ENCODE data around the gene PIKFYVE. TPM values are rescaled to one million over a fixed set of nuclear protein-coding genes. Genes with fewer than 3 reads are reported as not detected.
"Not testable (repeated sequence)": the region's sequence is repeated elsewhere in the genome, so short reads cannot be mapped to it uniquely, and the experiment has no call there.

The PIKFYVE gene
- total and polyA plus RNA-seq, 4 experiments from 2014 or later: 3.3 to 45.8 (median 26.4) TPM

DNA sequence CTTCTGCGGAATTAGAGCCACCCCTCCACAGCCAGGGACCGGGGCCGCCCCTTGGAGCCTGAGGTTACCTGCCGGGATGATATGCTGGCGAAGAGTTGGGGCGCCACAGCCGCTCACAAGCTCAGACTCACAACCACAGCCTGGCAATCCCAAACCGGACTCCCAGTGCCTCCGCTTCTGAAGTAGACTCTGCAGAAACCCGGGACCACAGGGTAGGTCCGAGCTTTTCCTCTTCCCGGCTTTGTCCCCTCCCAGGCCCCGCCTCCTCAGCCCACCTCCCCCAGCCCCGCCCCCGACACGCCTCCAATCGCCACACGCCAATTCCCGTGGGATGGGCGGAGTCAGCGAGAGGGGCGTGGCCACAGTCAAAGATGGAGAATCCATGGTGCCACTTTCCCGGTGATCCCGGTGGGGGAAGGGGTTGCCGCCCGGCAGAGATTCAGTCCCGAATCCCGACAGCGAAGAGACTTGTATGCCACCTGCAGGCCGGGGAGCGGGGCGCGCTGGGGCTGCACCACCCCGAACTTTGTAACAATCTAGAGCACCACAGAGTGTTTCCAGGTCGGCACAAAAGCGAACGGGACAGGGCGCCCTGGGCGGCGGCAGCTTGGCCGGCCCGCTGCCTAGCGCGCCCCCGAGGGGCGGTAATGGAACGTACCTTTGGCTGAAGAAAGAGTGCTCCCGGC is 11.0 kb upstream of the PIKFYVE start, which contains the start of gene IDH1:
TSS of gene IDH1 (minus strand) at position 201 of the 686 bp plus-strand sequence. CDS start 3,520 bp downstream, outside the sequence.
- Histone ChIP-seq H3K9me3 (ENCODE audit: control insufficient read depth in 1 of 2, low read length in 2 of 2) (no peaks in the 10 kb centered on the region), H3K27ac (ENCODE audit: low read depth, low read length) (peak within 1 kb of the TSS; percentile 43), H3K4me1 (ENCODE audit: insufficient read depth, low read length) (peaks cover 14% of the 10 kb centered on the region), H3K4me3 (ENCODE audit: low read length in 2 of 2) (peak within 1 kb of the TSS; percentile 91 to 92), H3K36me3 (ENCODE audit: insufficient read depth, low read length) (peaks cover 7% of the 10 kb centered on the region), H3K27me3 (ENCODE audit: insufficient read depth, low read length) (no peaks in the 10 kb centered on the region)
- POLR2A ChIA-PET (ENCODE audit: partially characterized antibody): interaction anchor here (1.1 to 5.2 kb wide), 4 partner anchors 11 to 544 kb away, joined by 3 to 94 read pairs (median 8); partner anchors contain the start of genes CCNYL1 and PIKFYVE
- Mint-ChIP-seq H3K4me1 (peaks cover 12 to 32% (median 18%) of the 10 kb centered on the region in 4 donors), H3K27me3 (no peaks in the 10 kb centered on the region), H3K36me3 (peaks cover 13 to 36% of the 10 kb centered on the region in 2 donors), H3K4me3 (peak within 1 kb of the TSS; percentile 93 to 100 (median 98)), H3K27ac (peak within 1 kb of the TSS; percentile 79 to 94 (median 86)), H3K9me3 (peaks cover 0 to 3% (median 0%) of the 10 kb centered on the region in 8 donors)
- intact Hi-C loops (cut with micrococcal nuclease): loop anchor here (1.0 to 5.0 kb wide), 4 partner anchors 11 to 1488 kb away; partner anchors contain the start of genes CCNYL1, FASTKD2, MDH1B and PIKFYVE
- DNase-seq: peak; percentile 85 to 92 (median 88)
- CTCF ChIA-PET (ENCODE audit: partially characterized antibody): interaction anchor here (0.8 to 6.6 kb wide), 9 partner anchors 15 to 229 kb away, joined by 3 to 138 read pairs (median 4); partner anchors contain the start of gene PIKFYVE

DNA sequence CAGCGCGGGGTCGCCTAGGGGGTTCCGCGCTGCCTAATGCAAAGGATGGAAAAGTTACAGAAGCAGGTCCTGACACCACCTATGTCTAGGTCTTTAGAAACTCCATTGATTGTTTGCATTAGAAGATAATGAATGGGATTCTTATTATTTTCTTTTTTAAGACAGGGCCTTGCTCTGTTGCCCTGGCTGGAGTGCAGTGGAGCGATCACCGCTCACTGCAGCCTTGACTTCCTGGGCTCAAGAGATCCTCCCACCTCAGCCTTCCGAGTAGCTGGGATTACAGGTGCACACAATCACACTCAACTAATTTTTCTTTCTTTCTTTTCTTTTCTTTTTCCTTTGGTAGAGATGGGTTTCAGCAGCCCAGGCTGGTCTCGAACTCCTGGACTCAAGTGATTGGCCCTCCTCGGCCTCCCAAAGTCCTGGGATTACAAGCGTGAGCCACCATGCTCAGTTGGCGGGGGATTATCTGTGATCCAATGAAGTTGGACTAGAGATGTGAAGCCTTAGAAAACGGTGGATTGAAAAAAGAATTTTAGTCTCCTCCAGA is 10.4 kb upstream of the PIKFYVE start:
- Mint-ChIP-seq H3K27me3 (no peaks in the 10 kb centered on the region), H3K9me3 (peaks cover 0 to 3% (median 0%) of the 10 kb centered on the region in 8 donors), H3K27ac (peak overlapping the region in 6 of 7 donors; percentile 35 to 94 (median 84)), H3K4me1 (peaks cover 12 to 32% (median 18%) of the 10 kb centered on the region in 4 donors), H3K4me3 (peak overlapping the region; percentile 93 to 100 (median 98)), H3K36me3 (peaks cover 6 to 30% of the 10 kb centered on the region in 2 donors)
- Histone ChIP-seq H3K36me3 (ENCODE audit: insufficient read depth, low read length) (peaks cover under 1% of the 10 kb centered on the region), H3K27me3 (ENCODE audit: insufficient read depth, low read length) (no peaks in the 10 kb centered on the region), H3K4me1 (ENCODE audit: insufficient read depth, low read length) (peaks cover 14% of the 10 kb centered on the region), H3K4me3 (ENCODE audit: low read length in 2 of 2) (peak overlapping the region; percentile 91 to 92), H3K27ac (ENCODE audit: low read depth, low read length) (peak overlapping the region; percentile 43), H3K9me3 (ENCODE audit: control insufficient read depth in 1 of 2, low read length in 2 of 2) (no peaks in the 10 kb centered on the region)
- CTCF ChIA-PET (ENCODE audit: partially characterized antibody): interaction anchor here (1.2 to 6.6 kb wide), 4 partner anchors 14 to 83 kb away, joined by 4 to 138 read pairs (median 27); partner anchors contain the start of gene PIKFYVE
- intact Hi-C loops (cut with micrococcal nuclease): no loop called here
- POLR2A ChIA-PET (ENCODE audit: partially characterized antibody): interaction anchor here (1.1 to 5.2 kb wide), 3 partner anchors 10 to 544 kb away, joined by 3 to 94 read pairs (median 5); partner anchors contain the start of genes CCNYL1 and PIKFYVE
- DNase-seq: no peak

DNA sequence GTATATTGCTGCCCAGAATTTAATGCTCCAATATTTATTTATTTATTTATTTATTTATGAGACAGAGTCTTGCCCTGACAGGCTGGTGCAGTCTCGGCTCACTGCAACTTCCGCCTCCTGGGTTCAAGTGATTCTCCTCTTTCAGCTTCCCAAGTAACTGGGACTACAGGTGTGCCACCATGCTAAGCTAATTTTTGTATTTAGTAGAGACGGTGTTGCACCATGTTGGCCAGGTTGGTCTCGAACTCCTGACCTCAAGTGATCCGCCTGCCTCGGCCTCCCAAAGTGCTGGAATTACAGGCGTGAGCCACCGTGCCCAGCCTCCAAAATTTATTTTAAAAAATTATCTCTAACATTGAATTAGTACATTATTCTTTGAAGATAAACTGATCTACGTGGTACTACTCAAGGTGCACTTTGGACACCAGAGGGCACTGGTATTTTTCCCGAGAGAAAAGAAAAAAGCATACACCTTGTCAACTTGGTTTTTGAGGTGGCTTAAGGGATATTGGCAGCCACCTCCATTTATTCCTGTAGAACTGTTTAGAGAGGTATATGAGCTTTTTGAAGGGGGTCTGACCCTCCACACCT is 9.8 kb upstream of the PIKFYVE start:
- Mint-ChIP-seq H3K27me3 (no peaks in the 10 kb centered on the region), H3K9me3 (peaks cover 0 to 3% (median 0%) of the 10 kb centered on the region in 8 donors), H3K36me3 (peaks cover 4 to 27% of the 10 kb centered on the region in 2 donors), H3K27ac (peak overlapping the region in 2 of 7 donors; percentile 6 to 19), H3K4me1 (peaks cover 12 to 32% (median 18%) of the 10 kb centered on the region in 4 donors), H3K4me3 (peak overlapping the region in 5 of 8 donors; percentile 93 to 99 (median 98))
- peaks cover 14% of the 10 kb centered on the region for H3K4me1 ChIP-seq (ENCODE audit: insufficient read depth, low read length)
- H3K27me3 ChIP-seq (ENCODE audit: insufficient read depth, low read length): no peaks in the 10 kb centered on the region
- intact Hi-C loops (cut with micrococcal nuclease): no loop called here
- ChIA-PET CTCF (ENCODE audit: partially characterized antibody) (interaction anchor here (6.6 kb wide), 1 partner anchor 14 kb away, joined by 138 read pairs; the partner anchor contains the start of gene PIKFYVE), POLR2A (ENCODE audit: partially characterized antibody) (interaction anchor here (5.2 kb wide), 1 partner anchor 10 kb away, joined by 94 read pairs; the partner anchor contains the start of gene PIKFYVE)
- H3K9me3 ChIP-seq (ENCODE audit: control insufficient read depth in 1 of 2, low read length in 2 of 2): no peaks in the 10 kb centered on the region
- no peak overlapping the region for H3K27ac ChIP-seq (ENCODE audit: low read depth, low read length)
- H3K36me3 ChIP-seq (ENCODE audit: insufficient read depth, low read length): no peaks in the 10 kb centered on the region
- no peak overlapping the region for H3K4me3 ChIP-seq (ENCODE audit: low read length in 2 of 2)
- DNase-seq: no peak

DNA sequence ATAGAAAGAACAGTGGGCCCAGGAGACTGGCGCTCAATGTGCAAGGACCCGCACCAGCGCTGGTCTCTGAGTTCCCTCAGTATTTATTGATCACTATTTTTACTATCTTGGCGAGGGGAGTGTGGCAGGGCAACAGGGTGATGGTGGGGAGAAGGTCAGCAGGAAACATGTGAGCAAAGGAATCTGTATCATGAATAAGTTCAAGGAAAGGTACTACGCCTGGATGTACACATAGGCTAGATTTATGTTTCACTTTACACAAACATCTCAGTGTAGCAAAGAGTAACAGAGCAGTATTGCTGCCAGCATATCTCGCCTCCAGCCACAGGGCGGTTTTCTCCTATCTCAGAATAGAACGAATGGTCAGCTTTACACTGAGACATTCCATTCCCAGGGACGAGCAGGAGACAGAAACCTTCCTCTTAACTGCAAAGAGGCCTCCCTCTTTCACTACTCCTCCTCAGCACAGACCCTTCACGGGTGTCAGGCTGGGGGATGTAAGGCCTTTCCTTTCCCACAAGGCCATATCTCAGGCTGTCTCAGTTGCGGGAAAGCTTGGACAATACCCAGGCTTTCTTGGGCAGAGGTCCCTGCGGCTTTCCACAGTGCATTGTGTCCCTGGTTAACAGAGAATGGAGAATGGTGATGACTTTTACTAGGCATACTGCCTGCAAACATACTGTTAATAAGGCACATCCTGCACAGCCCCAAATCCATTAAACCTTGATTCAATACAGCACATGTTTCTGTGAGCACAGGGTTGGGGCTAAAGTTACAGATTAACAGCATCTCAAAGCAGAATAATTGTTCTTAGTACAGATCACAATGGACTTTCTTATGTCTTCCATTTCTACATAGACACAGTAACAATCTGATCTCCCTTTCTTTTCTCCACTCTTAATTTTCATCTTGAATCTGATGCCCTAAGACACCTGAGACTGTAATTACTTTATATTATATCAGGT is 8.9 kb upstream of the PIKFYVE start:
- H3K9me3 ChIP-seq (ENCODE audit: control insufficient read depth in 1 of 2, low read length in 2 of 2); H3K27me3 Mint-ChIP-seq; intact Hi-C loops (cut with micrococcal nuclease); H3K9me3 Mint-ChIP-seq; H3K27ac Mint-ChIP-seq; H3K36me3 ChIP-seq (ENCODE audit: insufficient read depth, low read length); DNase-seq; H3K27ac ChIP-seq (ENCODE audit: low read depth, low read length); H3K4me3 ChIP-seq (ENCODE audit: low read length in 2 of 2); H3K27me3 ChIP-seq (ENCODE audit: insufficient read depth, low read length): not testable (repeated sequence)
- peaks cover 0 to 21% of the 10 kb centered on the region in 2 donors for H3K36me3 Mint-ChIP-seq
- peaks cover 12 to 32% (median 18%) of the 10 kb centered on the region in 4 donors for H3K4me1 Mint-ChIP-seq
- CTCF ChIA-PET (ENCODE audit: partially characterized antibody): interaction anchor here (1.1 to 6.6 kb wide), 3 partner anchors 13 to 82 kb away, joined by 3 to 138 read pairs (median 3); partner anchors contain the start of gene PIKFYVE
- peak overlapping the region in 5 of 8 donors; percentile 12 to 63 (median 29) for H3K4me3 Mint-ChIP-seq
- POLR2A ChIA-PET (ENCODE audit: partially characterized antibody): interaction anchor here (5.2 kb wide), 1 partner anchor 9 kb away, joined by 94 read pairs; the partner anchor contains the start of gene PIKFYVE
- H3K4me1 ChIP-seq (ENCODE audit: insufficient read depth, low read length): peaks cover 14% of the 10 kb centered on the region

DNA sequence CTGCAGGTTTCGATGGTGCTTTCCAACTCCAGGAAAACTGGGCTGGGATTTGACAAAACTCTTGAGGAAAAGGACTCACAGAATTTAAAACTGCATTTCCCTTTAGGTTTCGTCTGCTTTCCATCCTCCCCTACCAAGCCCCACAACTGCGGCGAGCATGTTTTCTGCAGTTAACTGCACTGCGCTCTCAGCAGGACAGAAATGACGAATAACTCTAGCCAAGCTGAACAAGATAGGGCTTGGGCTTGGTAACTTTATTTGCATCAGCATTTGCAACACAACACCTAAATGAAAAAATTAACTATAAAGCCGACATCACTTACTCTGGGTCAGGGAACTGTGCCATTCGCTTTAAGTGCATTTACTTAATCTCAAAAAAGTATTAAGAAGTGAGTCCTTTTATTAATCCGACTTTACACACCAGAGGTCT is 669 bp upstream of the PIKFYVE start:
- Histone ChIP-seq H3K36me3 (ENCODE audit: insufficient read depth, low read length) (no peaks in the 10 kb centered on the region), H3K27ac (ENCODE audit: low read depth, low read length) (peak overlapping the region; percentile 75), H3K4me1 (ENCODE audit: insufficient read depth, low read length) (peaks cover 46% of the 10 kb centered on the region), H3K4me3 (ENCODE audit: low read length in 2 of 2) (peak overlapping the region; percentile 51 to 95), H3K9me3 (ENCODE audit: control insufficient read depth in 1 of 2, low read length in 2 of 2) (no peaks in the 10 kb centered on the region), H3K27me3 (ENCODE audit: insufficient read depth, low read length) (no peaks in the 10 kb centered on the region)
- peak; percentile 36 to 71 (median 62) for DNase-seq
- Mint-ChIP-seq H3K4me1 (peaks cover 26 to 58% (median 37%) of the 10 kb centered on the region in 4 donors), H3K36me3 (peaks cover 2 to 16% of the 10 kb centered on the region in 2 donors), H3K9me3 (no peaks in the 10 kb centered on the region), H3K27ac (peak overlapping the region; percentile 86 to 97 (median 95)), H3K4me3 (peak overlapping the region; percentile 92 to 99 (median 96)), H3K27me3 (no peaks in the 10 kb centered on the region)
- POLR2A ChIA-PET (ENCODE audit: partially characterized antibody): interaction anchor here (1.0 to 3.9 kb wide), 8 partner anchors 9 to 1500 kb away, joined by 3 to 94 read pairs (median 5); partner anchors contain the start of genes CCNYL1, CREB1, IDH1 and METTL21A
- intact Hi-C loops (cut with micrococcal nuclease): loop anchor here (1.0 to 10.0 kb wide), 6 partner anchors 553 to 1737 kb away; partner anchors contain the start of genes CCNYL1, FASTKD2, KLF7 and MDH1B
- CTCF ChIA-PET (ENCODE audit: partially characterized antibody): interaction anchor here (0.5 to 12.4 kb wide), 3 partner anchors 12 to 100 kb away, joined by 3 to 138 read pairs (median 10); partner anchors contain the start of gene IDH1

Measured in CD4-positive, alpha-beta memory T cell (primary cell).